ENCODE measurements around the gene RBP3.

RBP3 gene

GRCh38 chr10:47340608-47341170 lies 7.5 kb upstream of the RBP3 start:
- peak; percentile 94 for TF ChIP-seq CTCF (IDR thresholded peaks at IDR 0.05; ENCODE audit: borderline replicate concordance, insufficient read depth, low read depth, low read length)
- H3K4me3 ChIP-seq (ENCODE audit: low read depth, low read length), result no peak overlapping the region

GRCh38 chr10:47344996-47345870 lies 2.9 kb upstream of the RBP3 start:
- no peak overlapping the region for H3K4me3 ChIP-seq (ENCODE audit: low read depth, low read length)
- TF ChIP-seq CTCF (IDR thresholded peaks at IDR 0.05; ENCODE audit: borderline replicate concordance, insufficient read depth, low read depth, low read length), result no peak

DNA sequence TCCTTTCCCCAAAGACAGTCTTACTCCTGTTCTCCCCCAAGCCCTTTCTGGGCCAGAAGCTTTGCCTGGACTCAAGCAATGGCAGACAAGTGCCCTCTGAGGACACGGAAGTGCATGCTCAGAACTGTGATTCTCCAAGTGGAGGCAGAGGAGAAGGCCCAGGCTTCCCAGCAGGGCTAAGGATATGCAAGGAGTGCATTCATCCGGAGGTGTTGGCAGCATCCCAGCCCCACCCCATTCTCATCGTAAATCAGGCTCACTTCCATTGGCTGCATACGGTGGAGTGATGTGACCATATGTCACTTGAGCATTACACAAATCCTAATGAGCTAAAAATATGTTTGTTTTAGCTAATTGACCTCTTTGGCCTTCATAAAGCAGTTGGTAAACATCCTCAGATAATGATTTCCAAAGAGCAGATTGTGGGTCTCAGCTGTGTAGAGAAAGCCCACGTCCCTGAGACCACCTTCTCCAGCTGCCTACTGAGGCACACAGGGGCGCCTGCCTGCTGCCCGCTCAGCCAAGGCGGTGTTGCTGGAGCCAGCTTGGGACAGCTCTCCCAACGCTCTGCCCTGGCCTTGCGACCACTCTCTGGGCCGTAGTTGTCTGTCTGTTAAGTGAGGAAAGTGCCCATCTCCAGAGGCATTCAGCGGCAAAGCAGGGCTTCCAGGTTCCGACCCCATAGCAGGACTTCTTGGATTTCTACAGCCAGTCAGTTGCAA lies 1.4 kb upstream of the RBP3 start:
- no peak for TF ChIP-seq CTCF (IDR thresholded peaks at IDR 0.05; ENCODE audit: borderline replicate concordance, insufficient read depth, low read depth, low read length)
- no peak overlapping the region for H3K4me3 ChIP-seq (ENCODE audit: low read depth, low read length)

- no peak for TF ChIP-seq CTCF (IDR thresholded peaks at IDR 0.05; ENCODE audit: borderline replicate concordance, insufficient read depth, low read depth, low read length)
- H3K4me3 ChIP-seq (ENCODE audit: low read depth, low read length), result no peak overlapping the region
Observed at GRCh38 chr10:47347303-47347675, 874 bp upstream of the RBP3 start.

- H3K4me3 ChIP-seq (ENCODE audit: low read depth, low read length), result no peak overlapping the region
- TF ChIP-seq CTCF (IDR thresholded peaks at IDR 0.05; ENCODE audit: borderline replicate concordance, insufficient read depth, low read depth, low read length), result no peak
Observed at GRCh38 chr10:47348661-47349470, 703 bp downstream of the RBP3 start.

DNA sequence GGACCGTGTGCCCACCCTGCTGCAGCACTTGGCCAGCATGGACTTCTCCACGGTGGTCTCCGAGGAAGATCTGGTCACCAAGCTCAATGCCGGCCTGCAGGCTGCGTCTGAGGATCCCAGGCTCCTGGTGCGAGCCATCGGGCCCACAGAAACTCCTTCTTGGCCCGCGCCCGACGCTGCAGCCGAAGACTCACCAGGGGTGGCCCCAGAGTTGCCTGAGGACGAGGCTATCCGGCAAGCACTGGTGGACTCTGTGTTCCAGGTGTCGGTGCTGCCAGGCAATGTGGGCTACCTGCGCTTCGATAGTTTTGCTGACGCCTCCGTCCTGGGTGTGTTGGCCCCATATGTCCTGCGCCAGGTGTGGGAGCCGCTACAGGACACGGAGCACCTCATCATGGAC lies 1.4 kb downstream of the RBP3 start:
- TF ChIP-seq CTCF (IDR thresholded peaks at IDR 0.05; ENCODE audit: borderline replicate concordance, insufficient read depth, low read depth, low read length), result no peak
- no peak overlapping the region for H3K4me3 ChIP-seq (ENCODE audit: low read depth, low read length)

Measured in GM12875 (cell line).